Fibroblast of lung (primary cell): ENCODE measurements around the gene ARHGEF16. TPM values are rescaled to one million over a fixed set of nuclear protein-coding genes. Genes with fewer than 3 reads are reported as not detected.

Source experiments
- DNase-seq, 2 donors: peaks; one replicate each; pipeline versions ENCODE4 v3.0.0 to v3.0.0-alpha.2; 2010; ENCODE audit warnings: low read depth in 2 of 2
- H2AFZ ChIP-seq: 2 replicates; pipeline ENCODE4 v1.5.1; 2012; ENCODE audit warnings: low read length, control low read depth, inconsistent platforms
- H3K27ac ChIP-seq: 2 replicates; pipeline ENCODE4 v1.5.1; 2011; ENCODE audit warnings: low read length, control low read depth; ENCODE audit not compliant: insufficient read depth
- H3K27me3 ChIP-seq: 2 replicates; pipeline ENCODE4 v1.5.1; 2011; ENCODE audit warnings: mild to moderate bottlenecking, low read length; ENCODE audit not compliant: control insufficient read depth, insufficient read depth
- H3K36me3 ChIP-seq: 2 replicates; pipeline ENCODE4 v1.5.1; 2011; ENCODE audit warnings: low read length; ENCODE audit not compliant: control insufficient read depth, insufficient read depth
- H3K4me1 ChIP-seq: 2 replicates; pipeline ENCODE4 v1.5.1; 2011; ENCODE audit warnings: low read length; ENCODE audit not compliant: control insufficient read depth, insufficient read depth; ENCODE audit errors: extremely low read depth
- H3K4me2 ChIP-seq: 2 replicates; pipeline ENCODE4 v1.5.1; 2011; ENCODE audit warnings: low read length, control low read depth; ENCODE audit not compliant: insufficient read depth; ENCODE audit errors: extremely low read depth
- H3K4me3 ChIP-seq, 4 experiments: fragments of 200-600 bp in 1 of 4; sonication (generic) in 1 of 4; replicated peaks in 1 of 4; 2 replicates each; pipeline ENCODE4 v1.5.1; 2011 to 2016; ENCODE audit warnings: low read length in 4 of 4, low read depth in 3 of 4, mild to moderate bottlenecking in 3 of 4, control low read depth in 2 of 4, inconsistent platforms in 1 of 4, mixed read lengths in 1 of 4; ENCODE audit not compliant: insufficient read depth in 1 of 4; ENCODE audit errors: control extremely low read depth in 1 of 4
- H3K79me2 ChIP-seq: 2 replicates; pipeline ENCODE4 v1.5.1; 2012; ENCODE audit warnings: mild to moderate bottlenecking, low read length, inconsistent platforms; ENCODE audit not compliant: control insufficient read depth, insufficient read depth
- H3K9ac ChIP-seq: 2 replicates; pipeline ENCODE4 v1.5.1; 2011; ENCODE audit warnings: mild to moderate bottlenecking, low read length, control low read depth; ENCODE audit not compliant: insufficient read depth
- H3K9me3 ChIP-seq: 2 replicates; pipeline ENCODE4 v1.5.1; 2012; ENCODE audit warnings: low read depth, low read length; ENCODE audit not compliant: control insufficient read depth, insufficient read depth
- H4K20me1 ChIP-seq: 2 replicates; pipeline ENCODE4 v1.5.1; 2011; ENCODE audit warnings: low read length; ENCODE audit not compliant: control insufficient read depth, insufficient read depth; ENCODE audit errors: extremely low read depth
- EZH2 ChIP-seq: IDR thresholded peaks from 2 replicates; pipeline ENCODE4 v1.5.1; 2012; ENCODE audit warnings: low read length, control low read depth, mild to moderate bottlenecking; ENCODE audit errors: missing control alignments
- polyA plus RNA-seq, 2 donors: library from polyadenylated mRNA; depleted of rRNA in 1 of 2; stranded (reverse) in 1 of 2; unstranded in 1 of 2; fragments of >200 nt; gene quantifications; 2 replicates each; pipeline ENCODE4 v1.2.1, GENCODE V29; 2011 to 2012; ENCODE audit warnings: missing spikeins in 1 of 2
- total RNA-seq: library from RNA; depleted of rRNA; stranded (reverse); fragments of >200 nt; gene quantifications from 2 replicates; pipeline ENCODE4 v1.2.1, GENCODE V29; 2014
- TF ChIP-seq, protein P1 (sequence below), 2 donors: IDR thresholded peaks in 1 of 2; conservative IDR thresholded peaks in 1 of 2; 1 replicate in 1 of 2; 2 replicates in 1 of 2; pipeline ENCODE4 v1.5.1; 2011 to 2012; ENCODE audit warnings: low read length in 2 of 2, control low read depth in 1 of 2, inconsistent platforms in 1 of 2, low read depth in 1 of 2, mild to moderate bottlenecking in 1 of 2

ARHGEF16 gene
- total and polyA plus RNA-seq, 2 donors (not counting 1 experiment from before 2014, with no cell fraction given) = 0.02 to 0.17 TPM

GRCh38 chr1:3444736-3445135 lies 9.7 kb upstream of the ARHGEF16 start:
- H3K4me3 ChIP-seq = no peak overlapping the region
- TF ChIP-seq, protein P1, sequence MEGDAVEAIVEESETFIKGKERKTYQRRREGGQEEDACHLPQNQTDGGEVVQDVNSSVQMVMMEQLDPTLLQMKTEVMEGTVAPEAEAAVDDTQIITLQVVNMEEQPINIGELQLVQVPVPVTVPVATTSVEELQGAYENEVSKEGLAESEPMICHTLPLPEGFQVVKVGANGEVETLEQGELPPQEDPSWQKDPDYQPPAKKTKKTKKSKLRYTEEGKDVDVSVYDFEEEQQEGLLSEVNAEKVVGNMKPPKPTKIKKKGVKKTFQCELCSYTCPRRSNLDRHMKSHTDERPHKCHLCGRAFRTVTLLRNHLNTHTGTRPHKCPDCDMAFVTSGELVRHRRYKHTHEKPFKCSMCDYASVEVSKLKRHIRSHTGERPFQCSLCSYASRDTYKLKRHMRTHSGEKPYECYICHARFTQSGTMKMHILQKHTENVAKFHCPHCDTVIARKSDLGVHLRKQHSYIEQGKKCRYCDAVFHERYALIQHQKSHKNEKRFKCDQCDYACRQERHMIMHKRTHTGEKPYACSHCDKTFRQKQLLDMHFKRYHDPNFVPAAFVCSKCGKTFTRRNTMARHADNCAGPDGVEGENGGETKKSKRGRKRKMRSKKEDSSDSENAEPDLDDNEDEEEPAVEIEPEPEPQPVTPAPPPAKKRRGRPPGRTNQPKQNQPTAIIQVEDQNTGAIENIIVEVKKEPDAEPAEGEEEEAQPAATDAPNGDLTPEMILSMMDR (conservative IDR thresholded peaks at IDR 0.05 in 1 of 2, IDR thresholded peaks at IDR 0.05 in 1 of 2; ENCODE audit: low read depth in 1 of 2, low read length in 2 of 2) = no peak
- no peak for TF ChIP-seq EZH2

GRCh38 chr1:3450202-3450863 lies 4.1 kb upstream of the ARHGEF16 start:
- H3K27me3 ChIP-seq = no peaks in the 10 kb centered on the region
- no peaks in the 10 kb centered on the region for H3K79me2 ChIP-seq
- no peak overlapping the region for H3K27ac ChIP-seq
- H4K20me1 ChIP-seq = no peaks in the 10 kb centered on the region
- no peak overlapping the region for H3K9ac ChIP-seq
- H3K4me1 ChIP-seq = no peaks in the 10 kb centered on the region
- H3K9me3 ChIP-seq = no peaks in the 10 kb centered on the region
- H3K36me3 ChIP-seq = no peaks in the 10 kb centered on the region
- no peak for DNase-seq
- H2AFZ ChIP-seq = no peak overlapping the region
- no peak overlapping the region for H3K4me2 ChIP-seq
- TF ChIP-seq, protein P1 (conservative IDR thresholded peaks at IDR 0.05 in 1 of 2, IDR thresholded peaks at IDR 0.05 in 1 of 2; ENCODE audit: low read depth in 1 of 2, low read length in 2 of 2) = no peak
- no peak for TF ChIP-seq EZH2
- no peak overlapping the region for H3K4me3 ChIP-seq

More at GRCh38 chr1:3444736-3445135, 9.7 kb upstream of the ARHGEF16 start:
- Histone ChIP-seq H3K4me1 (no peaks in the 10 kb centered on the region), H2AFZ (no peak overlapping the region), H3K27ac (no peak overlapping the region), H3K79me2 (no peaks in the 10 kb centered on the region), H3K4me2 (no peak overlapping the region), H3K9me3 (no peaks in the 10 kb centered on the region), H3K27me3 (peaks cover 4% of the 10 kb centered on the region), H4K20me1 (no peaks in the 10 kb centered on the region), H3K36me3 (no peaks in the 10 kb centered on the region), H3K9ac (no peak overlapping the region)
- DNase-seq = no peak

DNA sequence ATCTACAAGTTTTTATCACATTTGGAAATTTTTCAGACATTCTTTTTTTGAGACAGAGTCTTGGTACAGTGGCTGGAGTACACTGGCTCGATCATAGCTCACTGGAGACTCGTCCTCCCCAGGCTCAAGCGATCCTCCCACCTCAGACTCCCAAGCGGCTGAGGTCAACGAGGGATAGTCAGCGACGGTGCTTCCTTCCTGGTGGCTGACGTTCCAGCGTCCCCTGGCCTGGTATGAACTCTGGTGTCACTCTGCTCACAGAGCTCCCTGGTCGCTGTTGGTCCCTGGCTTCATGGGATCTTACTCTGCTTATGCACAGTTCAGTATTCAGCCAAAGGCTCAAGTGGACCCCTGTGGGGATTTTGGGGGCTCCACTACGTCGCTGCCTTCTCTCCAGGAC lies 3.5 kb upstream of the ARHGEF16 start:
- no peak overlapping the region for H3K4me2 ChIP-seq
- no peak for DNase-seq
- no peaks in the 10 kb centered on the region for H4K20me1 ChIP-seq
- H3K9ac ChIP-seq = no peak overlapping the region
- H3K4me1 ChIP-seq = no peaks in the 10 kb centered on the region
- H3K4me3 ChIP-seq = no peak overlapping the region
- H3K27ac ChIP-seq = no peak overlapping the region
- H3K9me3 ChIP-seq = no peaks in the 10 kb centered on the region
- H3K36me3 ChIP-seq = no peaks in the 10 kb centered on the region
- no peak overlapping the region for H2AFZ ChIP-seq
- no peaks in the 10 kb centered on the region for H3K27me3 ChIP-seq
- TF ChIP-seq, protein P1 (conservative IDR thresholded peaks at IDR 0.05 in 1 of 2, IDR thresholded peaks at IDR 0.05 in 1 of 2; ENCODE audit: low read depth in 1 of 2, low read length in 2 of 2) = no peak
- TF ChIP-seq EZH2 = no peak
- no peaks in the 10 kb centered on the region for H3K79me2 ChIP-seq
